ENCODE data around the gene KIRREL3.

DNA sequence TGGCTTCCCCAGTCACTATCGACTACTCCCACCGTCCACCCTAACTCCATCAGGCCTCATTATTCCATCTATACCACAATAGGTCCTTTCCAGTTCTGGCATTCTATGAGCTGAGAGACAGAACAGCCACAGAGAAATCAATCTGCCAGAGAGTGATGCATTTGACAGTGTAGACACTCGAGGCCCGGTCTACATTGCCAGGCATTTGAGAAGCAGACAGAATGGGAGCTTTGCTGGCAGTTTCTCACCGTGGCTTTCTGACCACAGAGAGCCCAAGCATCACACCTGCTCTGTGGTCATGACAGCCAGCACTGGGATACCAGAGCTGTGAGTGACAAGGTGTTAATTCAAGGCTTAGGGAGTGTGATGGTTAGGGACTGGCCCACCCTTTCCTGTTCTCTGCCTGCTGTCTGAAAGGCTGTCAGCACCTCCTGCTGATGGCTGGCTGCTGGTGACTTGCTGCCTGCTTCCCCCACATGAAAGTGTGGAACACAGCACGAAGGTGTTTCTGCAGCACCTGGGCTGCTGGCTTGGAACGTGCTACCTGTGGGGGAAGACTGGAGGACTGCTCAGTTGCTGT is 137.8 kb downstream of the KIRREL3 start:
- TF ChIP-seq, protein P1, sequence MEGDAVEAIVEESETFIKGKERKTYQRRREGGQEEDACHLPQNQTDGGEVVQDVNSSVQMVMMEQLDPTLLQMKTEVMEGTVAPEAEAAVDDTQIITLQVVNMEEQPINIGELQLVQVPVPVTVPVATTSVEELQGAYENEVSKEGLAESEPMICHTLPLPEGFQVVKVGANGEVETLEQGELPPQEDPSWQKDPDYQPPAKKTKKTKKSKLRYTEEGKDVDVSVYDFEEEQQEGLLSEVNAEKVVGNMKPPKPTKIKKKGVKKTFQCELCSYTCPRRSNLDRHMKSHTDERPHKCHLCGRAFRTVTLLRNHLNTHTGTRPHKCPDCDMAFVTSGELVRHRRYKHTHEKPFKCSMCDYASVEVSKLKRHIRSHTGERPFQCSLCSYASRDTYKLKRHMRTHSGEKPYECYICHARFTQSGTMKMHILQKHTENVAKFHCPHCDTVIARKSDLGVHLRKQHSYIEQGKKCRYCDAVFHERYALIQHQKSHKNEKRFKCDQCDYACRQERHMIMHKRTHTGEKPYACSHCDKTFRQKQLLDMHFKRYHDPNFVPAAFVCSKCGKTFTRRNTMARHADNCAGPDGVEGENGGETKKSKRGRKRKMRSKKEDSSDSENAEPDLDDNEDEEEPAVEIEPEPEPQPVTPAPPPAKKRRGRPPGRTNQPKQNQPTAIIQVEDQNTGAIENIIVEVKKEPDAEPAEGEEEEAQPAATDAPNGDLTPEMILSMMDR (IDR thresholded peaks at IDR 0.05) = no peak
- TF ChIP-seq POLR2A (IDR thresholded peaks at IDR 0.05) = no peak

All from testis (tissue), 2 donors.